Measurements from ENCODE around the gene DLG5.

Gene DLG5

GRCh38 chr10:77887631-77888355 lies 38.8 kb downstream of the DLG5 start:
- peak overlapping the region; percentile 13 for H3K4me3 ChIP-seq (ENCODE audit: low read length)
- DNase-seq (ENCODE audit: low read depth) = no peak
- TF ChIP-seq, protein P1, sequence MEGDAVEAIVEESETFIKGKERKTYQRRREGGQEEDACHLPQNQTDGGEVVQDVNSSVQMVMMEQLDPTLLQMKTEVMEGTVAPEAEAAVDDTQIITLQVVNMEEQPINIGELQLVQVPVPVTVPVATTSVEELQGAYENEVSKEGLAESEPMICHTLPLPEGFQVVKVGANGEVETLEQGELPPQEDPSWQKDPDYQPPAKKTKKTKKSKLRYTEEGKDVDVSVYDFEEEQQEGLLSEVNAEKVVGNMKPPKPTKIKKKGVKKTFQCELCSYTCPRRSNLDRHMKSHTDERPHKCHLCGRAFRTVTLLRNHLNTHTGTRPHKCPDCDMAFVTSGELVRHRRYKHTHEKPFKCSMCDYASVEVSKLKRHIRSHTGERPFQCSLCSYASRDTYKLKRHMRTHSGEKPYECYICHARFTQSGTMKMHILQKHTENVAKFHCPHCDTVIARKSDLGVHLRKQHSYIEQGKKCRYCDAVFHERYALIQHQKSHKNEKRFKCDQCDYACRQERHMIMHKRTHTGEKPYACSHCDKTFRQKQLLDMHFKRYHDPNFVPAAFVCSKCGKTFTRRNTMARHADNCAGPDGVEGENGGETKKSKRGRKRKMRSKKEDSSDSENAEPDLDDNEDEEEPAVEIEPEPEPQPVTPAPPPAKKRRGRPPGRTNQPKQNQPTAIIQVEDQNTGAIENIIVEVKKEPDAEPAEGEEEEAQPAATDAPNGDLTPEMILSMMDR (IDR thresholded peaks at IDR 0.05; ENCODE audit: insufficient read depth, low read depth, low read length, missing control alignments) = no peak

DNA sequence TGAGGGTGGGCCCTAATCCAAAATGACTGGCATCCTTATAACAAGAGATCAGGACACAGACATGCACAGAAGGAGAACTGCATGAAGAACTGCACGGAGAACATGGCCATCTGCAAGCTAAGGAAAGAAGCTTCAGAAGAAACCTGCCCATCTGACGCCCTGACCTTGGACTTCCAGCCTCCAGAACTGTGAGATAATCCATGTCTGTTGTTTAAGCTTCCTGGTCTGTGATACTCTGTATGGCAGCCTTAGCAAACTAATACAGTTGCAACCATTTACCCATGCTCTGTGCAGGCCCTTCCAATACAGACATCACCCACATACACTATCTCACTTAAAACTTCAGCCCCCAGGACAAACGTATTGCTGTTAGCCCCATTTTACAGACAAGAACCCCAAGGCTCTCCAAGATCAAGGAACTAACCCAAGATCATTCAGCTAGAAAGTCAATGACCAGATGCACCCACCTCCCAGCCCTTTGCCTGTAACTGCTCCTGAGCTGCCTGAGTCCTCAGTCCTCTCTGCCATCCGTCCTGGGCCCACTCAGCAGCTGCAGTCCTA lies 39.7 kb downstream of the DLG5 start:
- H3K4me3 ChIP-seq (ENCODE audit: low read length) = no peak overlapping the region
- TF ChIP-seq, protein P1 (IDR thresholded peaks at IDR 0.05; ENCODE audit: insufficient read depth, low read depth, low read length, missing control alignments) = no peak
- DNase-seq (ENCODE audit: low read depth) = no peak

GRCh38 chr10:77884181-77884580 lies 42.4 kb downstream of the DLG5 start:
- no peak overlapping the region for H3K4me3 ChIP-seq (ENCODE audit: low read length)
- DNase-seq (ENCODE audit: low read depth) = no peak
- TF ChIP-seq, protein P1 (IDR thresholded peaks at IDR 0.05; ENCODE audit: insufficient read depth, low read depth, low read length, missing control alignments) = no peak

- TF ChIP-seq, protein P1 (IDR thresholded peaks at IDR 0.05; ENCODE audit: insufficient read depth, low read depth, low read length, missing control alignments) = no peak
- no peak for DNase-seq (ENCODE audit: low read depth)
- no peak overlapping the region for H3K4me3 ChIP-seq (ENCODE audit: low read length)
Measured at GRCh38 chr10:77881636-77882035, 44.9 kb downstream of the DLG5 start.

DNA sequence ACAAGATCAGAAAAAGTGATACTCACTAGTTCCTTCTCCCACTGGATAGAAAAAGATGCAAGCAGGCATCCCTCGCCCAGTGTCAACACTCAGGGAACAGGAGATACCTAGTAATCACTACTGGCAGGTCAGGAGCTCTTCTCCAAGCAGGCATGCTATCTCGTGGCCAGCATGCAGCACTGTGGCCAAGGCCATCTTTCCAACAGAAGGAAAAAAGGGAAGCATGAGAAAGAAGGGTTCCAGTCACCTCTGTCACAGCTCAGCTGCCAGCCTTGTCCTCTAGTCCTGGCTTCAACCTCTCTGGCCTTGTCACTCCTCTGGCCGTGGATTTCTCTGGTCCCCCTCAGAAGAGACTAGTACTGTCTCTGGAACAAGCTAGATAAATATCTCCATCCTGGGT lies 45.3 kb downstream of the DLG5 start:
- no peak overlapping the region for H3K4me3 ChIP-seq (ENCODE audit: low read length)
- DNase-seq (ENCODE audit: low read depth) = no peak
- TF ChIP-seq, protein P1 (IDR thresholded peaks at IDR 0.05; ENCODE audit: insufficient read depth, low read depth, low read length, missing control alignments) = no peak

DNA sequence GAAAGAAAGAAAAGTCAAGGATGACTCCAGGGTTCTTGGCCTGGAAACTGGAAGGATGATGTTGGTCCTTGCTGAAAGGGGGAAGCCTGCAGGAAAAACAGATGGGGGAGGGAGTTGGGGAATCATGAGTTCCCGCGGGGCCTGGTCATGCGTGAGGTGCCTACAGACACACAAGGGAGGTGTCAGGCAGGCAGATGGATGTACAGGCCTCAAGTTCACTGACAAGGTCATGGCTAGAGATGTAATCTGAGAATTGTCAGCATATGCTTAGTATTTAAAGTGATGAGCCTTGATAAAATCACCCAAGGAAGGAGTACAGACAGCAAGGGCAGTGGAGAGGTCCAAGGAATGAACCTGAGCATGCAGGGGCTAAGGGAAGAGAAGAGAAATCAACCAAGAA lies 46.8 kb downstream of the DLG5 start:
- DNase-seq (ENCODE audit: low read depth) = no peak
- TF ChIP-seq, protein P1 (IDR thresholded peaks at IDR 0.05; ENCODE audit: insufficient read depth, low read depth, low read length, missing control alignments) = no peak
- H3K4me3 ChIP-seq (ENCODE audit: low read length) = no peak overlapping the region

DNA sequence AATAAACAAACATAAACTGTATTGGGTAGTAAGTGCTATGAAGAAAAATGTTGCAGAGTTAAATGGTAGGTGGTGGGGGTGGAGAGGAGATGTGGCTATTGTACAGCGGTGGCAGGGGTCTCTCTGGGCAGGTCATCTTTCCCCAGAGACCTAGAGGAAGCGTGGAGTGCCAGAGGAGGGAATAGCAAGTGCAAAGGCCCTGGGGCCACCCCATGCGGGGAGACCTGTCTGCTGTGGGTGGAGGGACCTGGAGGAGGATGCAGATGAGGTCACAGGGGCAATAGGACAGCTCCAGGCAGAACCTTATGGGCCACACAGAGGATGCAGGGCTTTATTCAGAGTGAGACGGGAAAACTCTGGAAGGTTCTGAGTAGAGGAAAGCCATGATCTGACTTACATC lies 47.5 kb downstream of the DLG5 start:
- TF ChIP-seq, protein P1 (IDR thresholded peaks at IDR 0.05; ENCODE audit: insufficient read depth, low read depth, low read length, missing control alignments) = no peak
- no peak for DNase-seq (ENCODE audit: low read depth)
- H3K4me3 ChIP-seq (ENCODE audit: low read length) = no peak overlapping the region
